ENCODE measurements around the gene CADM2. TPM values are rescaled to one million over a fixed set of nuclear protein-coding genes. Genes with fewer than 3 reads are reported as not detected.

The CADM2 gene
- total RNA-seq, 1 donor: not detected

- no peak for DNase-seq (ENCODE audit: insufficient read length, low spot score, missing footprints)
- Histone ChIP-seq H3K4me2 (ENCODE audit: insufficient read depth, low read length) (no peak overlapping the region), H4K20me1 (ENCODE audit: insufficient read depth, low read length) (no peaks in the 10 kb centered on the region), H3K27ac (ENCODE audit: low read depth, low read length) (no peak overlapping the region), H3K36me3 (ENCODE audit: insufficient read depth, low read length) (no peaks in the 10 kb centered on the region), H3K4me1 (ENCODE audit: insufficient read depth, low read length) (no peaks in the 10 kb centered on the region), H2AFZ (ENCODE audit: low read length) (no peak overlapping the region), H3K9me3 (ENCODE audit: low read depth, low read length) (no peaks in the 10 kb centered on the region), H3K79me2 (ENCODE audit: insufficient read depth, low read length) (no peaks in the 10 kb centered on the region), H3K4me3 (ENCODE audit: insufficient read depth, low read length) (no peak overlapping the region), H3K27me3 (ENCODE audit: insufficient read depth, low read length) (no peaks in the 10 kb centered on the region)
- TF ChIP-seq CTCF (IDR thresholded peaks at IDR 0.05; ENCODE audit: extremely low read depth, low read depth, low read length): no peak
Measured at GRCh38 chr3:85890043-85890555, 931.3 kb downstream of the CADM2 start.

GRCh38 chr3:85903434-85903833 is 944.6 kb downstream of the CADM2 start:
- TF ChIP-seq CTCF (IDR thresholded peaks at IDR 0.05; ENCODE audit: extremely low read depth, low read depth, low read length): no peak

GRCh38 chr3:85912980-85913379 is 954.2 kb downstream of the CADM2 start:
- Histone ChIP-seq H2AFZ (ENCODE audit: low read length) (no peak overlapping the region), H4K20me1 (ENCODE audit: insufficient read depth, low read length) (no peaks in the 10 kb centered on the region), H3K36me3 (ENCODE audit: insufficient read depth, low read length) (no peaks in the 10 kb centered on the region), H3K79me2 (ENCODE audit: insufficient read depth, low read length) (no peaks in the 10 kb centered on the region), H3K9me3 (ENCODE audit: low read depth, low read length) (peaks cover 2% of the 10 kb centered on the region), H3K27me3 (ENCODE audit: insufficient read depth, low read length) (no peaks in the 10 kb centered on the region), H3K4me3 (ENCODE audit: insufficient read depth, low read length) (no peak overlapping the region), H3K4me2 (ENCODE audit: insufficient read depth, low read length) (no peak overlapping the region), H3K4me1 (ENCODE audit: insufficient read depth, low read length) (no peaks in the 10 kb centered on the region), H3K27ac (ENCODE audit: low read depth, low read length) (no peak overlapping the region)
- DNase-seq (ENCODE audit: insufficient read length, low spot score, missing footprints): no peak
- TF ChIP-seq CTCF (IDR thresholded peaks at IDR 0.05; ENCODE audit: extremely low read depth, low read depth, low read length): no peak

More at GRCh38 chr3:85903434-85903833, 944.6 kb downstream of the CADM2 start:
- Histone ChIP-seq H2AFZ (ENCODE audit: low read length) (no peak overlapping the region), H3K9me3 (ENCODE audit: low read depth, low read length) (peaks cover 2% of the 10 kb centered on the region), H3K27me3 (ENCODE audit: insufficient read depth, low read length) (no peaks in the 10 kb centered on the region), H3K4me1 (ENCODE audit: insufficient read depth, low read length) (no peaks in the 10 kb centered on the region), H3K4me2 (ENCODE audit: insufficient read depth, low read length) (no peak overlapping the region), H3K27ac (ENCODE audit: low read depth, low read length) (no peak overlapping the region), H3K79me2 (ENCODE audit: insufficient read depth, low read length) (no peaks in the 10 kb centered on the region), H3K36me3 (ENCODE audit: insufficient read depth, low read length) (no peaks in the 10 kb centered on the region), H4K20me1 (ENCODE audit: insufficient read depth, low read length) (no peaks in the 10 kb centered on the region), H3K4me3 (ENCODE audit: insufficient read depth, low read length) (no peak overlapping the region)
- DNase-seq (ENCODE audit: insufficient read length, low spot score, missing footprints): no peak

- DNase-seq (ENCODE audit: insufficient read length, low spot score, missing footprints): no peak
- Histone ChIP-seq H3K27ac (ENCODE audit: low read depth, low read length) (no peak overlapping the region), H3K9me3 (ENCODE audit: low read depth, low read length) (no peaks in the 10 kb centered on the region), H2AFZ (ENCODE audit: low read length) (no peak overlapping the region), H3K4me2 (ENCODE audit: insufficient read depth, low read length) (no peak overlapping the region), H3K4me3 (ENCODE audit: insufficient read depth, low read length) (no peak overlapping the region), H3K36me3 (ENCODE audit: insufficient read depth, low read length) (no peaks in the 10 kb centered on the region), H3K27me3 (ENCODE audit: insufficient read depth, low read length) (no peaks in the 10 kb centered on the region), H3K4me1 (ENCODE audit: insufficient read depth, low read length) (no peaks in the 10 kb centered on the region), H3K79me2 (ENCODE audit: insufficient read depth, low read length) (no peaks in the 10 kb centered on the region), H4K20me1 (ENCODE audit: insufficient read depth, low read length) (no peaks in the 10 kb centered on the region)
- TF ChIP-seq CTCF (IDR thresholded peaks at IDR 0.05; ENCODE audit: extremely low read depth, low read depth, low read length): no peak
Measured at GRCh38 chr3:85922374-85922773, 963.6 kb downstream of the CADM2 start.

All from osteoblast (primary cell).